HEK293 (cell line): ENCODE measurements around the gene SF3A1.

Experiments
- CTCF ChIA-PET: fragments of 350-600 bp; formaldehyde crosslinking; extraction: SDS; loops from one replicate; lab custom pipeline; 2021; ENCODE audit warnings: antibody characterized with exemption; lab: Yijun Ruan, JAX
- POLR2A ChIA-PET: fragments of 300-600 bp; formaldehyde crosslinking; extraction: SDS; loops from one replicate; lab custom pipeline; 2020; ENCODE audit warnings: antibody characterized with exemption, inconsistent platforms; lab: Yijun Ruan, JAX
- H3K27ac ChIP-seq: fragments of 200-500 bp; sonication (Bioruptor generic); 2 replicates; pipeline ENCODE4 v1.5.1; 2014; ENCODE audit warnings: low read depth, low read length, control low read depth, inconsistent platforms; ENCODE audit errors: extremely low read depth
- H3K36me3 ChIP-seq, 2 experiments: fragments of 200-500 bp in 1 of 2; sonication (Bioruptor generic) in 1 of 2; 1 replicate in 1 of 2; 2 replicates in 1 of 2; pipeline ENCODE4 v1.5.1; 2014 to 2017; ENCODE audit warnings: inconsistent platforms in 2 of 2, low read length in 2 of 2; ENCODE audit not compliant: control insufficient read depth in 2 of 2, insufficient read depth in 1 of 2
- H3K4me1 ChIP-seq: fragments of 200-500 bp; sonication (Bioruptor generic); 2 replicates; pipeline ENCODE4 v1.5.1; 2014; ENCODE audit warnings: mild to moderate bottlenecking, low read length, inconsistent platforms; ENCODE audit not compliant: control insufficient read depth, insufficient read depth
- H3K4me3 ChIP-seq: 2 replicates; pipeline ENCODE4 v1.5.1; 2011; ENCODE audit warnings: low read depth, mild to moderate bottlenecking, control low read depth, low read length, moderate library complexity
- H3K9me3 ChIP-seq: fragments of 200-500 bp; sonication (Bioruptor generic); 2 replicates; pipeline ENCODE4 v1.5.1; 2014; ENCODE audit warnings: low read depth, low read length, inconsistent platforms; ENCODE audit not compliant: control insufficient read depth, insufficient read depth
- HOXD13 ChIP-seq: sonication (generic); formaldehyde crosslinking; IDR thresholded peaks from 2 replicates; pipeline ENCODE4 v1.8.0; 2022; ENCODE audit warnings: missing genetic modification reagents, borderline replicate concordance
- IKZF3 ChIP-seq: fragments of 450-650 bp; IDR thresholded peaks from 2 replicates; pipeline ENCODE4 v1.5.0; 2018; ENCODE audit warnings: missing biosample characterization, mild to moderate bottlenecking, missing genetic modification characterization, moderate library complexity
- PRDM1 ChIP-seq: fragments of 450-650 bp; formaldehyde crosslinking; IDR thresholded peaks from 2 replicates; pipeline ENCODE4; 2016; ENCODE audit warnings: missing biosample characterization, missing genetic modification characterization
- TCF7L2 ChIP-seq: IDR thresholded peaks from 2 replicates; pipeline ENCODE4 v1.6.1; 2011; ENCODE audit warnings: low read depth, mild to moderate bottlenecking, inconsistent platforms, low read length, moderate library complexity, borderline replicate concordance
- ZNF248 ChIP-seq: fragments of 450-650 bp; formaldehyde crosslinking; IDR thresholded peaks from 2 replicates; pipeline ENCODE4 v1.5.1; 2017; ENCODE audit warnings: missing biosample characterization, missing genetic modification characterization
- ZNF311 ChIP-seq: fragments of 450-650 bp; formaldehyde crosslinking; IDR thresholded peaks from 2 replicates; pipeline ENCODE4 v1.5.1; 2017; ENCODE audit warnings: missing biosample characterization, missing genetic modification characterization, borderline replicate concordance
- ZNF341 ChIP-seq: fragments of 450-650 bp; formaldehyde crosslinking; IDR thresholded peaks from 2 replicates; pipeline ENCODE4; 2016; ENCODE audit warnings: low read depth, missing biosample characterization, missing genetic modification characterization
- ZNF501 ChIP-seq: fragments of 450-650 bp; formaldehyde crosslinking; IDR thresholded peaks from 2 replicates; pipeline ENCODE4 v1.5.1; 2016; ENCODE audit warnings: missing biosample characterization, missing genetic modification characterization
- ZNF560 ChIP-seq: fragments of 450-650 bp; formaldehyde crosslinking; IDR thresholded peaks from 2 replicates; pipeline ENCODE4 v1.5.1; 2017; ENCODE audit warnings: missing biosample characterization, missing genetic modification characterization, borderline replicate concordance
- ZNF670 ChIP-seq: fragments of 450-650 bp; formaldehyde crosslinking; IDR thresholded peaks from 2 replicates; pipeline ENCODE4 v1.5.1; 2016; ENCODE audit warnings: missing biosample characterization, missing genetic modification characterization, low read depth
- ZNF76 ChIP-seq: fragments of 450-650 bp; formaldehyde crosslinking; IDR thresholded peaks from 2 replicates; pipeline ENCODE4; 2016; ENCODE audit warnings: low read depth, missing biosample characterization, missing genetic modification characterization, borderline replicate concordance
- ZSCAN30 ChIP-seq: fragments of 450-650 bp; IDR thresholded peaks from 2 replicates; pipeline ENCODE4 v1.5.1; 2018; ENCODE audit warnings: missing biosample characterization, mild to moderate bottlenecking, missing genetic modification characterization, moderate library complexity
- TF ChIP-seq, protein P1 (sequence below): fragments of 450-650 bp; formaldehyde crosslinking; optimal IDR thresholded peaks from 2 replicates; pipeline ENCODE3; 2016; ENCODE audit warnings: missing biosample characterization, mild to moderate bottlenecking, missing genetic modification characterization
- TF ChIP-seq, protein P2 (sequence below): fragments of 450-650 bp; formaldehyde crosslinking; IDR thresholded peaks from 2 replicates; pipeline ENCODE4 v1.5.1; 2016; ENCODE audit warnings: missing biosample characterization, missing genetic modification characterization
- TF ChIP-seq, protein P3 (sequence below): fragments of 450-650 bp; formaldehyde crosslinking; IDR thresholded peaks from 2 replicates; pipeline ENCODE4 v1.5.1; 2016; ENCODE audit warnings: missing biosample characterization, missing genetic modification characterization
- TF ChIP-seq, protein P4 (sequence below): fragments of 450-650 bp; formaldehyde crosslinking; conservative IDR thresholded peaks from 2 replicates; pipeline ENCODE4 v1.5.1; 2016; ENCODE audit warnings: low read depth, missing biosample characterization, missing genetic modification characterization

SF3A1 gene

DNA sequence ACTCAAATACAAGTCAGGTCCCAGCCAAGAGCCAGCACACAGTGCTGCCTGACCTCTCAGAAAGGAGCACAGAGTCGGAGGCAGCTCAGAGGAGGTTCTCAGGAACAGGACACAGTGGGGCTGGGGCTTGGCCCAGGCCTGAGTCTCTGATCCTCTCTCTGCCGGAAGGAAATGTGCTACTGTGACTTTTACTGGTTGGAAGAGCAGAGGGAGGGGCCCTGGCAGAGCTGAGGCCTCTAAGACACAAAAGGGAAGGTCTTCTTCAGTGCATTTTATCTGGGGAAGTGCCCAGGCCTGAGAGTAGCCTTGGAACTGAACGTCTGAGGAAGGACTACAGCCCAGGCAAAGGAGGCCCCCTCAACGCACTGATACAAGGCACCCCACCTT is 51.2 kb downstream of the SF3A1 start:
- CTCF ChIA-PET = interaction anchor here (0.6 kb wide), 1 partner anchor 32 kb away, joined by 3 read pairs; no protein-coding TSS in a partner anchor
- Histone ChIP-seq H3K36me3 (peaks cover 0 to 39% of the 10 kb centered on the region in 2 experiments; a peak in 1 of 3 replicates), H3K9me3 (no peaks in the 10 kb centered on the region), H3K4me1 (no peaks in the 10 kb centered on the region), H3K4me3 (no peak overlapping the region)
- TF ChIP-seq ZNF341 (tag by site-specific recombination) = peak; percentile 55
- TF ChIP-seq, protein P1, sequence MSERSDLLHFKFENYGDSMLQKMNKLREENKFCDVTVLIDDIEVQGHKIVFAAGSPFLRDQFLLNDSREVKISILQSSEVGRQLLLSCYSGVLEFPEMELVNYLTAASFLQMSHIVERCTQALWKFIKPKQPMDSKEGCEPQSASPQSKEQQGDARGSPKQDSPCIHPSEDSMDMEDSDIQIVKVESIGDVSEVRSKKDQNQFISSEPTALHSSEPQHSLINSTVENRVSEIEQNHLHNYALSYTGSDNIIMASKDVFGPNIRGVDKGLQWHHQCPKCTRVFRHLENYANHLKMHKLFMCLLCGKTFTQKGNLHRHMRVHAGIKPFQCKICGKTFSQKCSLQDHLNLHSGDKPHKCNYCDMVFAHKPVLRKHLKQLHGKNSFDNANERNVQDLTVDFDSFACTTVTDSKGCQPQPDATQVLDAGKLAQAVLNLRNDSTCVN = no peak
- TF ChIP-seq, all 188 proteins: peak for 1
- POLR2A ChIA-PET = no interaction called here
- H3K27ac ChIP-seq = no peak overlapping the region

DNA sequence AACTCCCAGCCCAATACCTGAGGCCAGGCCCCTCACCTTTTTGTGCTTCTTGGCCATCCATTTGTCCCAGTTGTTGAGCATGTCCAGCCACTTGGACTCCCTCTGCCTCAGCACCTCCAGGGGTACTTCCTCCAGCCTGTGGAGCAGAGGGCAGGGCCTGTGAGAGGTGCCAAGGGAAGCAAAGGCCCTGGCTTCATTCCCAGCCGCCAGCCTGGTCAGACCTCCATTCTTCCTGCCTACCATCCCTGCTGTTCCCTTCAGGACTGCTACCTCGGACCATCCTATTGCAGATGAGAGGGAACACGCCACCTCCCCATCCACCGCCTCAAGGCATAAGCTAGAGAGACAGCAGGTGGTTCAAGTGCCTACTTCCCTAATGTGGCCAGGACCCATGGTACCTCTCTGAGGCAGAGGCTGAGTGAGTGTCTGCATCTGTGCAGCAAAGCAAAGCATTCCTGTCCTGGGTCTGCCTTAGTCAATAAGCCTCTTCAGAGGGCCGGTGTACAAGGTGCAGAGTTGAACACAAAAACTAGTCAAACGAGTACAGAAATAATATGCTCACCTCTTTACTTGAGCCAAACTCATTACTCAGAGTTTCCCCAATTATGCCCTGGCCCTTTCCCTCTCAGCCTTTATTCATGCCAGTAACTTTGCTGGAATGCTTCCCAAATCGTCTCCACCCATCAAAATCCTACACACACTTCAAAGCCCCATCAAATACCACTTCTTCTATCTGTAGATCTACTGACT is 52.0 kb downstream of the SF3A1 start:
- no peak overlapping the region for H3K27ac ChIP-seq
- no peak overlapping the region for H3K4me3 ChIP-seq
- TF ChIP-seq ZNF560 (tag by site-specific recombination) (no peak), ZNF76 (tag by site-specific recombination) (no peak), ZNF311 (tag by site-specific recombination) (no peak), ZNF501 (tag by site-specific recombination) (no peak), ZNF248 (tag by site-specific recombination) (no peak), IKZF3 (tag by site-specific recombination) (no peak)
- TF ChIP-seq, protein P2, sequence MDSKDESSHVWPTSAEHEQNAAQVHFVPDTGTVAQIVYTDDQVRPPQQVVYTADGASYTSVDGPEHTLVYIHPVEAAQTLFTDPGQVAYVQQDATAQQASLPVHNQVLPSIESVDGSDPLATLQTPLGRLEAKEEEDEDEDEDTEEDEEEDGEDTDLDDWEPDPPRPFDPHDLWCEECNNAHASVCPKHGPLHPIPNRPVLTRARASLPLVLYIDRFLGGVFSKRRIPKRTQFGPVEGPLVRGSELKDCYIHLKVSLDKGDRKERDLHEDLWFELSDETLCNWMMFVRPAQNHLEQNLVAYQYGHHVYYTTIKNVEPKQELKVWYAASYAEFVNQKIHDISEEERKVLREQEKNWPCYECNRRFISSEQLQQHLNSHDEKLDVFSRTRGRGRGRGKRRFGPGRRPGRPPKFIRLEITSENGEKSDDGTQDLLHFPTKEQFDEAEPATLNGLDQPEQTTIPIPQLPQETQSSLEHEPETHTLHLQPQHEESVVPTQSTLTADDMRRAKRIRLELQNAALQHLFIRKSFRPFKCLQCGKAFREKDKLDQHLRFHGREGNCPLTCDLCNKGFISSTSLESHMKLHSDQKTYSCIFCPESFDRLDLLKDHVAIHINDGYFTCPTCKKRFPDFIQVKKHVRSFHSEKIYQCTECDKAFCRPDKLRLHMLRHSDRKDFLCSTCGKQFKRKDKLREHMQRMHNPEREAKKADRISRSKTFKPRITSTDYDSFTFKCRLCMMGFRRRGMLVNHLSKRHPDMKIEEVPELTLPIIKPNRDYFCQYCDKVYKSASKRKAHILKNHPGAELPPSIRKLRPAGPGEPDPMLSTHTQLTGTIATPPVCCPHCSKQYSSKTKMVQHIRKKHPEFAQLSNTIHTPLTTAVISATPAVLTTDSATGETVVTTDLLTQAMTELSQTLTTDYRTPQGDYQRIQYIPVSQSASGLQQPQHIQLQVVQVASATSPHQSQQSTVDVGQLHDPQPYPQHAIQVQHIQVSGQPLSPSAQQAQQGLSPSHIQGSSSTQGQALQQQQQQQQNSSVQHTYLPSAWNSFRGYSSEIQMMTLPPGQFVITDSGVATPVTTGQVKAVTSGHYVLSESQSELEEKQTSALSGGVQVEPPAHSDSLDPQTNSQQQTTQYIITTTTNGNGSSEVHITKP = peak; percentile 53
- ChIA-PET CTCF (interaction anchor here (2.2 kb wide), 1 partner anchor 17 kb away, joined by 11 read pairs; no protein-coding TSS in a partner anchor), POLR2A (no interaction called here)
- H3K9me3 ChIP-seq = no peaks in the 10 kb centered on the region
- H3K36me3 ChIP-seq = peaks cover 0 to 41% of the 10 kb centered on the region in 2 experiments; a peak in 1 of 3 replicates
- no peaks in the 10 kb centered on the region for H3K4me1 ChIP-seq

DNA sequence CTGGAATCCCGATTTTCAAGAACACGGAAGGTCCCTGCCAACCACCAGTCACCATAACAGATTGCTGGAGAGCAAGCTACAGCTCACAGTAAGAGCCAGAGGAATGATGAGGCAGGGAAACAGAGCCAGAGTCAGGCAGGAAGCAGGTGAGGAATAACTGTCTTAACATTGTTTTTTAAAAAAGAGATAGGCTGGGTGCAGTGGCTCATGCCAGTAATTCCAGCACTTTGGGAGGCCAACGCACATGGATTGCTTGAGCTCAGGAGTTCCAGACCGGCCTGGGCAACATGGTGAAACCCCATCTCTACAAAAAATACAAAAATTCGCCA is 53.9 kb downstream of the SF3A1 start:
- H3K36me3 ChIP-seq = peaks cover 0 to 58% of the 10 kb centered on the region in 2 experiments; a peak in 1 of 3 replicates
- no peak overlapping the region for H3K4me3 ChIP-seq
- no peaks in the 10 kb centered on the region for H3K9me3 ChIP-seq
- CTCF ChIA-PET = interaction anchor here (0.6 to 2.2 kb wide), 3 partner anchors 15 to 47 kb away, joined by 3 to 11 read pairs (median 3); no protein-coding TSS in a partner anchor
- no peaks in the 10 kb centered on the region for H3K4me1 ChIP-seq
- POLR2A ChIA-PET = interaction anchor here (1.3 kb wide), 1 partner anchor 24 kb away, joined by 6 read pairs; the partner anchor contains the start of gene TBC1D10A
- TF ChIP-seq, protein P3, sequence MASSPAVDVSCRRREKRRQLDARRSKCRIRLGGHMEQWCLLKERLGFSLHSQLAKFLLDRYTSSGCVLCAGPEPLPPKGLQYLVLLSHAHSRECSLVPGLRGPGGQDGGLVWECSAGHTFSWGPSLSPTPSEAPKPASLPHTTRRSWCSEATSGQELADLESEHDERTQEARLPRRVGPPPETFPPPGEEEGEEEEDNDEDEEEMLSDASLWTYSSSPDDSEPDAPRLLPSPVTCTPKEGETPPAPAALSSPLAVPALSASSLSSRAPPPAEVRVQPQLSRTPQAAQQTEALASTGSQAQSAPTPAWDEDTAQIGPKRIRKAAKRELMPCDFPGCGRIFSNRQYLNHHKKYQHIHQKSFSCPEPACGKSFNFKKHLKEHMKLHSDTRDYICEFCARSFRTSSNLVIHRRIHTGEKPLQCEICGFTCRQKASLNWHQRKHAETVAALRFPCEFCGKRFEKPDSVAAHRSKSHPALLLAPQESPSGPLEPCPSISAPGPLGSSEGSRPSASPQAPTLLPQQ (tag by site-specific recombination) = no peak
- TF ChIP-seq PRDM1 (tag by site-specific recombination) (no peak), ZNF311 (tag by site-specific recombination) (no peak), TCF7L2 (no peak), ZNF670 (tag by site-specific recombination) (no peak), ZSCAN30 (tag by site-specific recombination) (no peak), HOXD13 (CRISPR knock-in tag) (no peak)
- TF ChIP-seq, protein P4, sequence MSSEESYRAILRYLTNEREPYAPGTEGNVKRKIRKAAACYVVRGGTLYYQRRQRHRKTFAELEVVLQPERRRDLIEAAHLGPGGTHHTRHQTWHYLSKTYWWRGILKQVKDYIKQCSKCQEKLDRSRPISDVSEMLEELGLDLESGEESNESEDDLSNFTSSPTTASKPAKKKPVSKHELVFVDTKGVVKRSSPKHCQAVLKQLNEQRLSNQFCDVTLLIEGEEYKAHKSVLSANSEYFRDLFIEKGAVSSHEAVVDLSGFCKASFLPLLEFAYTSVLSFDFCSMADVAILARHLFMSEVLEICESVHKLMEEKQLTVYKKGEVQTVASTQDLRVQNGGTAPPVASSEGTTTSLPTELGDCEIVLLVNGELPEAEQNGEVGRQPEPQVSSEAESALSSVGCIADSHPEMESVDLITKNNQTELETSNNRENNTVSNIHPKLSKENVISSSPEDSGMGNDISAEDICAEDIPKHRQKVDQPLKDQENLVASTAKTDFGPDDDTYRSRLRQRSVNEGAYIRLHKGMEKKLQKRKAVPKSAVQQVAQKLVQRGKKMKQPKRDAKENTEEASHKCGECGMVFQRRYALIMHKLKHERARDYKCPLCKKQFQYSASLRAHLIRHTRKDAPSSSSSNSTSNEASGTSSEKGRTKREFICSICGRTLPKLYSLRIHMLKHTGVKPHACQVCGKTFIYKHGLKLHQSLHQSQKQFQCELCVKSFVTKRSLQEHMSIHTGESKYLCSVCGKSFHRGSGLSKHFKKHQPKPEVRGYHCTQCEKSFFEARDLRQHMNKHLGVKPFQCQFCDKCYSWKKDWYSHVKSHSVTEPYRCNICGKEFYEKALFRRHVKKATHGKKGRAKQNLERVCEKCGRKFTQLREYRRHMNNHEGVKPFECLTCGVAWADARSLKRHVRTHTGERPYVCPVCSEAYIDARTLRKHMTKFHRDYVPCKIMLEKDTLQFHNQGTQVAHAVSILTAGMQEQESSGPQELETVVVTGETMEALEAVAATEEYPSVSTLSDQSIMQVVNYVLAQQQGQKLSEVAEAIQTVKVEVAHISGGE (tag by site-specific recombination) = no peak
- H3K27ac ChIP-seq = no peak overlapping the region
